ENCODE data around the gene ECT2L.

DNA sequence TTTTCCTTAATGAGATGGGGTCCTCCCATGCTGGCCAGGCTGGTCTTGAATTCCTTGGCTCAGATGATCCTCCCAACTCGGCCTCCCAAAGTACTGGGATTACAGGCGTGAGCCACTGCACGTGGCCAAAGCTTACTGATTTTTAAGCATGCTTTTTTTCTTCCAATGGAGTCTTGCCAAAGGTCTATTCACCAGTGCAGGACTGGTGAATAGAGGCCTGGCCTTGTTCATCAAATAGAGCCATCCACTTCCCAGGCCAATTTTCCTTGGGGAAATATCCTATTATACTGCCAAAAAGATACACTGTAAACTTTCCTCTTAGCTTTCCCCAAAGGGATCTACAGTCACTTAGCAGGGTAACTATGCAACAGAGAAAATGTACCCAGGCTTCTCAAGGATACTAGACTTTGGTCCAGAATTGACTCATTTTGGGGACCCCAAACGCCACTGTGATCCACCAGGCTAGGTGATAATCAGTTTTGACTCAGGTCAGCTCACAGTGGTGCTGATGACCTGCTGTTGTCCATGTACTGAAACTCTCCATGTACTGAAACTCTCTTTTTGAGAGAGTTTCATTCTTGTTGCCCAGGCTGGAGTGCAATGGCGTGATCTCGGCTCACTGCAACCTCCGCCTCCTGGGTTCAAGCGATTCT lies 100.3 kb downstream of the ECT2L start:
- TF ChIP-seq POLR2AphosphoS5 (IDR thresholded peaks at IDR 0.05; ENCODE audit: borderline replicate concordance, low read depth, low read length) = no peak
- TF ChIP-seq EZH2 (IDR thresholded peaks at IDR 0.05) = no peak
